HFF-Myc (cell line): ENCODE results near the gene DIPK1B.

Experiments used
- DNase-seq: peaks from one replicate; pipeline ENCODE4 v3.0.0-alpha.2; 2011; ENCODE audit warnings: low read depth; ENCODE audit errors: extremely low read depth
- H3K4me3 ChIP-seq: replicated peaks from 2 replicates; pipeline ENCODE4 v1.5.1; 2011; ENCODE audit warnings: low read depth, mild to moderate bottlenecking, control low read depth, low read length
- CTCF ChIP-seq: IDR thresholded peaks from 2 replicates; pipeline ENCODE4 v1.5.1; 2012; ENCODE audit warnings: mild to moderate bottlenecking, low read depth, low read length, control low read depth; ENCODE audit errors: missing control alignments

Gene DIPK1B

GRCh38 chr9:136691316-136692184 lies 20.8 kb upstream of the DIPK1B start:
- no peak for DNase-seq
- no peak for TF ChIP-seq CTCF
- no peak overlapping the region for H3K4me3 ChIP-seq

GRCh38 chr9:136692185-136693134 lies 19.9 kb upstream of the DIPK1B start:
- no peak for TF ChIP-seq CTCF
- no peak overlapping the region for H3K4me3 ChIP-seq
- no peak for DNase-seq

- DNase-seq = no peak
- no peak for TF ChIP-seq CTCF
- no peak overlapping the region for H3K4me3 ChIP-seq
Observed at GRCh38 chr9:136693135-136693489, 19.3 kb upstream of the DIPK1B start.

GRCh38 chr9:136693490-136694162 lies 18.7 kb upstream of the DIPK1B start:
- no peak for DNase-seq
- no peak overlapping the region for H3K4me3 ChIP-seq
- no peak for TF ChIP-seq CTCF

GRCh38 chr9:136694163-136694871 lies 18.1 kb upstream of the DIPK1B start:
- peak; percentile 79 for TF ChIP-seq CTCF
- DNase-seq = no peak
- no peak overlapping the region for H3K4me3 ChIP-seq

GRCh38 chr9:136694872-136695247 lies 17.5 kb upstream of the DIPK1B start:
- no peak for DNase-seq
- no peak overlapping the region for H3K4me3 ChIP-seq
- TF ChIP-seq CTCF = no peak
